Vagina (tissue), 2 donors: ENCODE results near the gene TNIP1. TPM values are rescaled to one million over a fixed set of nuclear protein-coding genes. Genes with fewer than 3 reads are reported as not detected.

Source experiments
- DNase-seq, 2 donors: peaks; one replicate each; pipeline ENCODE4 v3.0.0-alpha.2; 2017; ENCODE audit errors: extremely low spot score in 2 of 2
- H3K27ac ChIP-seq: fragments of 200-600 bp; sonication (generic); one replicate; pipeline ENCODE4 v1.5.1; 2019
- H3K27me3 ChIP-seq: fragments of 200-600 bp; sonication (generic); one replicate; pipeline ENCODE4 v1.5.1; 2019
- H3K36me3 ChIP-seq, 2 donors: fragments of 200-600 bp; sonication (generic); one replicate each; pipeline ENCODE4 v1.5.1; 2017 to 2019
- H3K4me1 ChIP-seq: fragments of 200-600 bp; sonication (generic); one replicate; pipeline ENCODE4 v1.5.1; 2019
- H3K4me3 ChIP-seq, 2 donors: fragments of 200-600 bp; sonication (generic); 1 replicate in 1 of 2; 2 replicates in 1 of 2; pipeline ENCODE4 v1.5.1; 2016 to 2019
- H3K9me3 ChIP-seq: fragments of 200-600 bp; sonication (generic); one replicate; pipeline ENCODE4 v1.5.1; 2019
- CTCF ChIP-seq, 3 experiments: fragments of 450-650 bp in 2 of 3; fragments of 200-600 bp in 1 of 3; sonication (generic) in 1 of 3; IDR thresholded peaks; one replicate each; pipeline ENCODE4 v1.5.1; 2017 to 2019; ENCODE audit warnings: antibody characterized with exemption in 3 of 3, mild to moderate bottlenecking in 2 of 3, moderate library complexity in 2 of 3
- POLR2A ChIP-seq, 2 donors: fragments of 450-650 bp; IDR thresholded peaks; one replicate each; pipeline ENCODE4 v1.6.1; 2017; ENCODE audit warnings: antibody characterized with exemption in 2 of 2, mild to moderate bottlenecking in 2 of 2, moderate library complexity in 2 of 2
- POLR2AphosphoS5 ChIP-seq, 2 donors: sonication (generic); formaldehyde crosslinking; IDR thresholded peaks; one replicate each; pipeline ENCODE4 v1.9.0; 2017; ENCODE audit warnings: antibody characterized with exemption in 2 of 2, mild to moderate bottlenecking in 2 of 2, low read depth in 1 of 2; ENCODE audit not compliant: insufficient read depth in 1 of 2
- intact Hi-C: fragments of 100-400 bp; cut with DNase I; formaldehyde crosslinking; loops from one replicate; pipeline ENCODE4 v1.15.1; 2023
- total RNA-seq: library from RNA; depleted of rRNA; stranded (reverse); fragments of >200 nt; gene quantifications from one replicate; pipeline ENCODE4 v1.2.3, GENCODE V29; 2016

The TNIP1 gene
- total RNA-seq, 1 donor from 2014 or later, result 92.6 TPM

GRCh38 chr5:151100681-151101080 is 19.8 kb upstream of the TNIP1 start:
- no peak for DNase-seq
- no peak for TF ChIP-seq POLR2A (IDR thresholded peaks at IDR 0.05)
- no peak for TF ChIP-seq CTCF (IDR thresholded peaks at IDR 0.05)
- no peak for TF ChIP-seq POLR2AphosphoS5 (IDR thresholded peaks at IDR 0.05; ENCODE audit: insufficient read depth in 1 of 2, low read depth in 1 of 2)
- H3K9me3 ChIP-seq, result no peaks in the 10 kb centered on the region
- H3K4me1 ChIP-seq, result peaks cover 33% of the 10 kb centered on the region
- H3K27me3 ChIP-seq, result no peaks in the 10 kb centered on the region
- no peak overlapping the region for H3K4me3 ChIP-seq
- peaks cover 0 to 3% of the 10 kb centered on the region in 2 donors for H3K36me3 ChIP-seq
- no peak overlapping the region for H3K27ac ChIP-seq
- intact Hi-C loops, result no loop called here

- no peak overlapping the region for H3K27ac ChIP-seq
These were observed 17.9 kb upstream of the TNIP1 start for GRCh38 chr5:151098768-151099121.

GRCh38 chr5:151097820-151098767 is 17.3 kb upstream of the TNIP1 start:
- H3K4me3 ChIP-seq, result no peak overlapping the region
- H3K27ac ChIP-seq, result no peak overlapping the region
- H3K27me3 ChIP-seq, result no peaks in the 10 kb centered on the region
- H3K9me3 ChIP-seq, result no peaks in the 10 kb centered on the region
- DNase-seq, result no peak
- intact Hi-C loops, result no loop called here
- H3K36me3 ChIP-seq, result peaks cover 0 to 3% of the 10 kb centered on the region in 2 donors
- H3K4me1 ChIP-seq, result peaks cover 44% of the 10 kb centered on the region
- TF ChIP-seq POLR2AphosphoS5 (IDR thresholded peaks at IDR 0.05; ENCODE audit: insufficient read depth in 1 of 2, low read depth in 1 of 2), result no peak
- no peak for TF ChIP-seq POLR2A (IDR thresholded peaks at IDR 0.05)
- TF ChIP-seq CTCF (IDR thresholded peaks at IDR 0.05), result no peak

More at GRCh38 chr5:151098768-151099121, 17.9 kb upstream of the TNIP1 start:
- H3K36me3 ChIP-seq, result peaks cover 0 to 3% of the 10 kb centered on the region in 2 donors
- TF ChIP-seq CTCF (IDR thresholded peaks at IDR 0.05) (no peak), POLR2A (IDR thresholded peaks at IDR 0.05) (no peak), POLR2AphosphoS5 (IDR thresholded peaks at IDR 0.05; ENCODE audit: insufficient read depth in 1 of 2, low read depth in 1 of 2) (no peak)
- H3K4me1 ChIP-seq, result peaks cover 38% of the 10 kb centered on the region
- no peak for DNase-seq
- no peaks in the 10 kb centered on the region for H3K9me3 ChIP-seq
- intact Hi-C loops, result no loop called here
- H3K27me3 ChIP-seq, result no peaks in the 10 kb centered on the region
- H3K4me3 ChIP-seq, result no peak overlapping the region

GRCh38 chr5:151097061-151097460 is 16.2 kb upstream of the TNIP1 start:
- H3K4me3 ChIP-seq, result no peak overlapping the region
- TF ChIP-seq POLR2A (IDR thresholded peaks at IDR 0.05) (no peak), POLR2AphosphoS5 (IDR thresholded peaks at IDR 0.05; ENCODE audit: insufficient read depth in 1 of 2, low read depth in 1 of 2) (no peak)
- peaks cover 50% of the 10 kb centered on the region for H3K4me1 ChIP-seq
- no peaks in the 10 kb centered on the region for H3K9me3 ChIP-seq
- DNase-seq, result no peak
- no peak overlapping the region for H3K27ac ChIP-seq
- peaks cover 0 to 3% of the 10 kb centered on the region in 2 donors for H3K36me3 ChIP-seq
- no peaks in the 10 kb centered on the region for H3K27me3 ChIP-seq
- intact Hi-C loops, result no loop called here

GRCh38 chr5:151096001-151096373 is 15.2 kb upstream of the TNIP1 start:
- Histone ChIP-seq H3K27ac (peak overlapping the region; percentile 59), H3K27me3 (no peaks in the 10 kb centered on the region), H3K9me3 (no peaks in the 10 kb centered on the region), H3K4me3 (no peak overlapping the region), H3K4me1 (peaks cover 45% of the 10 kb centered on the region), H3K36me3 (peaks cover 0 to under 1% of the 10 kb centered on the region in 2 donors)
- TF ChIP-seq POLR2AphosphoS5 (IDR thresholded peaks at IDR 0.05; ENCODE audit: insufficient read depth in 1 of 2, low read depth in 1 of 2) (peak in 1 of 2 donors; percentile 6), POLR2A (IDR thresholded peaks at IDR 0.05) (no peak)
- DNase-seq, result no peak
- intact Hi-C loops, result no loop called here
